ENCODE data around the gene EEFSEC. TPM values are rescaled to one million over a fixed set of nuclear protein-coding genes. Genes with fewer than 3 reads are reported as not detected.

EEFSEC gene
- total RNA-seq, 3 donors from 2014 or later = 9.7 to 10.9 (median 10.8) TPM

GRCh38 chr3:128356822-128357221, 203.5 kb downstream of the EEFSEC start:
- peak; percentile 44 for ATAC-seq
- intact Hi-C loops (cut with DNase I, micrococcal nuclease) = no loop called here
- Histone ChIP-seq H3K4me1 (ENCODE audit: low read depth) (peaks cover 3% of the 10 kb centered on the region), H3K9me3 (no peaks in the 10 kb centered on the region), H3K4me3 (no peak overlapping the region), H3K36me3 (ENCODE audit: low read depth) (no peaks in the 10 kb centered on the region)
- no peak for DNase-seq
- TF ChIP-seq CTCF (IDR thresholded peaks at IDR 0.05) = no peak

DNA sequence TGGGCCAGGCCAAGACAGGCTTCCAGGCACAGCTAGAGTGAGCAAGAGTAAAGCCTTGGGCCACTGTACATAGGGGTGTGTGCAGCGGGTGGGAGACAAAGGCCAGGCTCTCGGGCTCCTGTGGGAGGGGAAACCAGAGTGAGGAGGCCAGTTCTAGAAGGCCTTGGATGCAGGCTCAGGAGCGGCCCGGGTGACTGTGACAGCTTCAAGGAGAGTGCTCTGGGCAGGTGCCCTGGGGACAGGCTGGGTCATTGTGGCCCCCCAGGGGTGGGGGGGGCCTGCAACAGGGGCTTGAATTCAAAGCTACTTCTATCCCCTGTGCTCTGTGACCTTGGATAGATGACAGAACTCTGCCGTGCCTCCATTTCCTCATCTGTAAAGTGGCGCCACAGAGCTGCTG, 204.3 kb downstream of the EEFSEC start:
- TF ChIP-seq CTCF (IDR thresholded peaks at IDR 0.05) = no peak
- Histone ChIP-seq H3K9me3 (no peaks in the 10 kb centered on the region), H3K36me3 (ENCODE audit: low read depth) (no peaks in the 10 kb centered on the region), H3K4me3 (no peak overlapping the region), H3K4me1 (ENCODE audit: low read depth) (peaks cover 3% of the 10 kb centered on the region)
- intact Hi-C loops (cut with DNase I, micrococcal nuclease) = no loop called here
- no peak for ATAC-seq
- no peak for DNase-seq

GRCh38 chr3:128358156-128358895, 205.0 kb downstream of the EEFSEC start:
- Histone ChIP-seq H3K36me3 (ENCODE audit: low read depth) (no peaks in the 10 kb centered on the region), H3K4me1 (ENCODE audit: low read depth) (peaks cover 3% of the 10 kb centered on the region), H3K9me3 (no peaks in the 10 kb centered on the region), H3K4me3 (no peak overlapping the region)
- TF ChIP-seq CTCF (IDR thresholded peaks at IDR 0.05) = no peak
- intact Hi-C loops (cut with DNase I, micrococcal nuclease) = no loop called here
- DNase-seq = no peak
- no peak for ATAC-seq

GRCh38 chr3:128359060-128359664, 205.9 kb downstream of the EEFSEC start:
- Histone ChIP-seq H3K4me3 (no peak overlapping the region), H3K4me1 (ENCODE audit: low read depth) (peaks cover under 1% of the 10 kb centered on the region), H3K9me3 (no peaks in the 10 kb centered on the region), H3K36me3 (ENCODE audit: low read depth) (no peaks in the 10 kb centered on the region)
- no peak for TF ChIP-seq CTCF (IDR thresholded peaks at IDR 0.05)
- intact Hi-C loops (cut with DNase I, micrococcal nuclease) = no loop called here
- ATAC-seq (no peak), DNase-seq (no peak)

DNA sequence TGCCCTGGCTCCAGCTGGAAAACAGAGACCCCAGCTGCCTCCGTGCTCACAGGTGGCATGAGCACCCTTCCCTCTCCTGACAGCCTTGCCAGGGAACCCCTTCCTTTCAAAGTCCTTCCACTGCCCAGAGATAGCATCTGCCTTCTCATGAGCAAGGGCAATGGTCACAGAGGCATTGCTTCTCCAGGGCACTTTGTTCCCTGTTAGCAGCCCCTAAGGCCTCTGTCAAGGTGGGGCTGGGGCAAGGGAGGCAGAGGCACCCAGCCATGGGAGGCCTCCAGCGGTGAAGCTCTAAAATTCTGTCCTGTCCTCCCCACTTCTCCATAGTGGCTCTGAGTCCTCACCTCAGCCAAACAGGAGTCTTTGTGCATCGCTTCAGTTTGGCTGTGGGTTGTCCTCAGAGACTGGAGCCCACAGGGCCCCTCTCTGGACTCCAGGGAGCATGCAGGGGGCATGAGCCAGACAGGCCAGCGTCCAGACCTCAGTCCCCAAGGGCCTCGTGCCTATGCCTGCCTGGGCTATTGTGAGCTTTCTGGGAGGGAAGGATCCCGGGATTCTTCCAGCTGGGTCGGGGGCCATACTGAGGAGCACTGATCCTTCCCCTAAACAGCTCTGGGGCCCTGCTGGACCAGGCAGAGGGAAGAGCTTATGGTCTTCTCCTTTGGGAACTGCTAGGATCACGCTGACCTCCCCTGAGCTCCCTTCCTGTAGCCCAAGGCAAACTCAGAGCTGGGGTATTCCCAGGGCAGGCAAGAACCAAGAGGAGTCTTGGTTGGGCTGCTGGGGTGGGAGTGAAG, 206.8 kb downstream of the EEFSEC start:
- intact Hi-C loops (cut with DNase I, micrococcal nuclease) = no loop called here
- H3K4me3 ChIP-seq = no peak overlapping the region
- DNase-seq (no peak), ATAC-seq (no peak)
- no peak for TF ChIP-seq CTCF (IDR thresholded peaks at IDR 0.05)
- H3K36me3 ChIP-seq (ENCODE audit: low read depth) = no peaks in the 10 kb centered on the region
- no peaks in the 10 kb centered on the region for H3K4me1 ChIP-seq (ENCODE audit: low read depth)
- no peaks in the 10 kb centered on the region for H3K9me3 ChIP-seq

Data from mucosa of descending colon (tissue), 3 donors.